Smooth muscle cell (in vitro differentiated cells): Measurements from ENCODE around the gene LRG1. TPM values are rescaled to one million over a fixed set of nuclear protein-coding genes. Genes with fewer than 3 reads are reported as not detected.
"Not testable (repeated sequence)": the region's sequence is repeated elsewhere in the genome, so short reads cannot be mapped to it uniquely, and the experiment has no call there.

ENCODE experiments used
- DNase-seq: peaks from one replicate; lab custom pipeline; 2025; ENCODE audit not compliant: unreplicated experiment; lab: John Stamatoyannopoulos, UW
- H2AFZ ChIP-seq: fragments of 200-600 bp; sonication (generic); 2 replicates; pipeline ENCODE4 v1.6.0; 2016; ENCODE audit warnings: antibody characterized with exemption, low read depth, mild to moderate bottlenecking
- H3F3A ChIP-seq: fragments of 200-600 bp; sonication (generic); 2 replicates; pipeline ENCODE4 v1.6.0; 2017; ENCODE audit warnings: antibody characterized with exemption, low read depth
- H3K27ac ChIP-seq: fragments of 200-600 bp; sonication (generic); 2 replicates; pipeline ENCODE4 v1.5.1; 2016; ENCODE audit warnings: low read depth, mild to moderate bottlenecking
- H3K27me3 ChIP-seq: fragments of 200-600 bp; sonication (generic); 2 replicates; pipeline ENCODE4 v1.6.1; 2016; ENCODE audit warnings: low read depth, mild to moderate bottlenecking
- H3K36me3 ChIP-seq: fragments of 200-600 bp; sonication (generic); 2 replicates; pipeline ENCODE4 v1.5.1; 2016; ENCODE audit warnings: low read depth
- H3K4me1 ChIP-seq: fragments of 200-600 bp; sonication (generic); 2 replicates; pipeline ENCODE4 v1.5.1; 2016; ENCODE audit warnings: low read depth
- H3K4me2 ChIP-seq: fragments of 200-600 bp; sonication (generic); 2 replicates; pipeline ENCODE4 v1.6.0; 2016; ENCODE audit warnings: mild to moderate bottlenecking
- H3K4me3 ChIP-seq: fragments of 200-600 bp; sonication (generic); 2 replicates; pipeline ENCODE4 v1.5.1; 2016; ENCODE audit warnings: mild to moderate bottlenecking
- H3K79me2 ChIP-seq: fragments of 200-600 bp; sonication (generic); 2 replicates; pipeline ENCODE4 v1.6.0; 2016; ENCODE audit warnings: low read depth, mild to moderate bottlenecking
- H3K9ac ChIP-seq: fragments of 200-600 bp; sonication (generic); 2 replicates; pipeline ENCODE4 v1.6.0; 2016; ENCODE audit warnings: low read depth
- H3K9me3 ChIP-seq: fragments of 200-600 bp; sonication (generic); replicated peaks from 2 replicates; pipeline ENCODE4 v1.5.1; 2016; ENCODE audit warnings: low read depth
- H4K20me1 ChIP-seq: fragments of 200-600 bp; sonication (generic); 2 replicates; pipeline ENCODE4 v1.6.0; 2016; ENCODE audit warnings: low read depth
- WGBS: methylation state at CpG from one replicate; pipeline ENCODE4 v1.1.7; 2016; ENCODE audit warnings: low lambda C conversion rate; 5-methylcytosine and 5-hydroxymethylcytosine counted together
- polyA plus RNA-seq: library from polyadenylated mRNA; unstranded; fragments of >200 nt; fragmentation: Nextera tagmentation; extraction: Ambion mirVana; gene quantifications from 2 replicates; pipeline ENCODE4 v1.2.1, GENCODE V29; 2016
- total RNA-seq: library from RNA; depleted of rRNA; stranded (reverse); fragments of >200 nt; gene quantifications from 2 replicates; pipeline ENCODE4 v1.2.3, GENCODE V29; 2014
- TF ChIP-seq, protein P1 (sequence below): fragments of 200-600 bp; sonication (generic); IDR thresholded peaks from 2 replicates; pipeline ENCODE4 v1.5.1; 2017; ENCODE audit warnings: borderline replicate concordance, mild to moderate bottlenecking, antibody characterized with exemption; ENCODE audit not compliant: insufficient read depth, poor library complexity, severe bottlenecking

The LRG1 gene
- total and polyA plus RNA-seq, 2 experiments from 2014 or later, result not detected

- not testable (repeated sequence) for H3K4me1 ChIP-seq, H3K79me2 ChIP-seq, DNase-seq, H3K4me2 ChIP-seq, H3K36me3 ChIP-seq, H2AFZ ChIP-seq, H3K4me3 ChIP-seq, H4K20me1 ChIP-seq, H3K27me3 ChIP-seq, H3K9ac ChIP-seq, H3K27ac ChIP-seq, H3F3A ChIP-seq, H3K9me3 ChIP-seq
- WGBS, result 98% methylated on average over 7 of the region's 7 CpGs
Measured at GRCh38 chr19:4562085-4562484, 22.2 kb upstream of the LRG1 start.

- DNase-seq, result no peak
- TF ChIP-seq, protein P1, sequence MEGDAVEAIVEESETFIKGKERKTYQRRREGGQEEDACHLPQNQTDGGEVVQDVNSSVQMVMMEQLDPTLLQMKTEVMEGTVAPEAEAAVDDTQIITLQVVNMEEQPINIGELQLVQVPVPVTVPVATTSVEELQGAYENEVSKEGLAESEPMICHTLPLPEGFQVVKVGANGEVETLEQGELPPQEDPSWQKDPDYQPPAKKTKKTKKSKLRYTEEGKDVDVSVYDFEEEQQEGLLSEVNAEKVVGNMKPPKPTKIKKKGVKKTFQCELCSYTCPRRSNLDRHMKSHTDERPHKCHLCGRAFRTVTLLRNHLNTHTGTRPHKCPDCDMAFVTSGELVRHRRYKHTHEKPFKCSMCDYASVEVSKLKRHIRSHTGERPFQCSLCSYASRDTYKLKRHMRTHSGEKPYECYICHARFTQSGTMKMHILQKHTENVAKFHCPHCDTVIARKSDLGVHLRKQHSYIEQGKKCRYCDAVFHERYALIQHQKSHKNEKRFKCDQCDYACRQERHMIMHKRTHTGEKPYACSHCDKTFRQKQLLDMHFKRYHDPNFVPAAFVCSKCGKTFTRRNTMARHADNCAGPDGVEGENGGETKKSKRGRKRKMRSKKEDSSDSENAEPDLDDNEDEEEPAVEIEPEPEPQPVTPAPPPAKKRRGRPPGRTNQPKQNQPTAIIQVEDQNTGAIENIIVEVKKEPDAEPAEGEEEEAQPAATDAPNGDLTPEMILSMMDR, result no peak
- no peaks in the 10 kb centered on the region for H3K27me3 ChIP-seq
- H3K4me2 ChIP-seq, result peak within 1 kb of the TSS; percentile 77
- no peaks in the 10 kb centered on the region for H3K4me1 ChIP-seq
- no peaks in the 10 kb centered on the region for H3F3A ChIP-seq
- no peaks in the 10 kb centered on the region for H4K20me1 ChIP-seq
- no peaks in the 10 kb centered on the region for H3K36me3 ChIP-seq
- no peak within 1 kb of the TSS for H3K9ac ChIP-seq
- 83% methylated on average over 13 of the region's 13 CpGs for WGBS
- no peak within 1 kb of the TSS for H3K27ac ChIP-seq
- H3K9me3 ChIP-seq, result no peaks in the 10 kb centered on the region
- no peak within 1 kb of the TSS for H2AFZ ChIP-seq
- H3K4me3 ChIP-seq, result no peak within 1 kb of the TSS
- H3K79me2 ChIP-seq, result no peaks in the 10 kb centered on the region
Measured at GRCh38 chr19:4559569-4559968, 19.7 kb upstream of the LRG1 start, which contains the start of gene SEMA6B. Gene SEMA6B, minus strand, starts transcription at chr19:4559684. Its CDS starts 1,227 bp downstream, at chr19:4558457.

DNA sequence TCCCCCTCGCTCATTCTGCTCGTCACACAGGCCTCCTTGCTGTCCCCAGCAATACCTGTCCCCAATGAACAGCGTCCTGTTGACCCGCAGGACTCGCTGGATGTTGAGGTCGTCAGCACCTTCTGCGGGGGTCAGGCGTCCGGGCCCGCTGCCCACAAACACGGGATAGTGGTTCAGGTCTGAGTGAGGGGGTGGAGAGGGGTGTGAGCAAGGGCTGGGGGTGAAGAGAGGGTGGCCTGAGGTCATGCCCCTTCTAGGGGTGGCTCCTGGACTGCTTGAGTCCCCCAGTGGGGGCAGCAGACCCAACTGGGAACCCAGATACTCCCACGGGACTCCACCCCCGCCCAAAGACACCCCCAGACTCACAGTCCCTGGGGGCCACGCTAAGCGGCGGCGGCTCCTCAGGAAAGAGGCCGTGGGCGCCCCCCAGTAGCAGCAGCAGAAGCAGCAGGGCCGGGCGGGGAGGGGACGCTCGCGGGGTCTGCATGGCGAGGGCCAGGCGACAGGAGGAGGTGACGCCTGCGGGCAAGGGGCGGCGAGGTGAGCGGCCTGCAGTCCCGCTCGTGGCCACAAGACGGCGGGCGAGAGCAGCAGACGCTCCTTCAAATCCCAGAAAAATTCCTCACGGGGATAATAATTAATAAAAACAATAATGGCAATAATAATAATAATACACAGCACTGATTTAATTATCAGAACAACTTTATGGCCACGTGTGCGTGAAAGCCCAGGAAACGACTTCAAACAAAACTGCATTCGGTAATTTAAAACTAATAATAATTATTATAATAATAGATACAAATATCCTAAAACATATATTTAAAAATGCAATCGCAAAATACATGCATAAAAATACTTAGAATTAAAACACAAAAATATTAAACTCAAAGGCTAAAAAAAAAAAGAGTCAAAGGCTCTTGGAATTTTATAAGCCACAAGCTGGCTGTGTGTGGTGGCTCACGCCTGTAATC lies 18.4 kb upstream of the LRG1 start:
- Histone ChIP-seq H3K27me3 (no peaks in the 10 kb centered on the region), H2AFZ (peak overlapping the region; percentile 59), H3F3A (no peaks in the 10 kb centered on the region), H3K4me3 (peak overlapping the region; percentile 23), H3K9ac (no peak overlapping the region), H3K27ac (no peak overlapping the region), H4K20me1 (no peaks in the 10 kb centered on the region), H3K9me3 (no peaks in the 10 kb centered on the region), H3K4me2 (peak overlapping the region; percentile 77), H3K36me3 (no peaks in the 10 kb centered on the region), H3K79me2 (no peaks in the 10 kb centered on the region), H3K4me1 (no peaks in the 10 kb centered on the region)
- WGBS, result 32% methylated on average over 41 of the region's 44 CpGs
- DNase-seq, result peak; percentile 16
- TF ChIP-seq, protein P1, result peak; percentile 97

- H3K9me3 ChIP-seq, result no peaks in the 10 kb centered on the region
- no peaks in the 10 kb centered on the region for H3K27me3 ChIP-seq
- H3K4me1 ChIP-seq, result no peaks in the 10 kb centered on the region
- no peaks in the 10 kb centered on the region for H4K20me1 ChIP-seq
- WGBS, result 82% methylated on average over 33 of the region's 33 CpGs
- no peaks in the 10 kb centered on the region for H3K79me2 ChIP-seq
- H3K27ac ChIP-seq, result no peak overlapping the region
- no peaks in the 10 kb centered on the region for H3K36me3 ChIP-seq
- no peak for DNase-seq
- no peak overlapping the region for H3K4me3 ChIP-seq
- no peak overlapping the region for H3K9ac ChIP-seq
- no peak overlapping the region for H2AFZ ChIP-seq
- H3K4me2 ChIP-seq, result no peak overlapping the region
- TF ChIP-seq, protein P1, result peak; percentile 11
- no peaks in the 10 kb centered on the region for H3F3A ChIP-seq
Measured at GRCh38 chr19:4557144-4557970, 17.5 kb upstream of the LRG1 start.
